NCI-H2107 treated with DMSO at 0.1 percent for 48 hours (cell line): ENCODE results near the gene HDAC4.

ENCODE experiments used
- DNase-seq: peaks from one replicate; lab custom pipeline; 2025; ENCODE audit not compliant: unreplicated experiment; lab: John Stamatoyannopoulos, UW

The HDAC4 gene

DNA sequence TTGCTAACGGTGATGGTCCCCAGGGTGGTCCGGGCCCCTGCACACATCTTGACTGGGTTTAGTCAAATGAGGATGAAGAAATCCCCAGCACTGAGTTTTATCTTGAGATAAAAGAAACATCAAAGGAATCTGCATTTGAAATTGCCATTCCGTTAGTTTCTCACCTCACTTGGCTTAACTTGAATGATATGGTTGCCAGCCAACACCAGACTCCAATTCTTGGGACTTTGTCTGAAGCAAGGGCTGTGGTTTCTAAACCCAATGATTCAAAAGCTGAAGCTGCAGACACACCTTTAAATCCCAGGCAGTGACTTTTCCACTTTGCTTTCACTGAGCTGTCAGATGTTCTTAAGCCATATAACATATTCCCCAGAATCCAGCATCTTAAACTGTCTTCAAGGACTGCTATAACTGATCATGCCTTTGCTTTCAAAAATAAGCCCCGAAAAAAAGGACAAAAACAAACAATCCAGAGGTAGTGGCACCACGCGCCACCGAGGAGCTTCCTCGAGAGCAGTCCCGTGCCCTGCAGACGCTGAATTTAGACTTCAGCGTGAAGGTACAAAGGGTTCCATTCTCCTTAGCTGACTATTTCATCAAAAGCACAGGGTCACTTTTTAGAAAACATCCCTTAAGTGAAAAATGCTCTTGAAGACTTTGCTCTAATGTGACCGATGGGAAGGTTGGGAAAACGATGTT, 189.3 kb downstream of the HDAC4 start:
- no peak for DNase-seq

DNA sequence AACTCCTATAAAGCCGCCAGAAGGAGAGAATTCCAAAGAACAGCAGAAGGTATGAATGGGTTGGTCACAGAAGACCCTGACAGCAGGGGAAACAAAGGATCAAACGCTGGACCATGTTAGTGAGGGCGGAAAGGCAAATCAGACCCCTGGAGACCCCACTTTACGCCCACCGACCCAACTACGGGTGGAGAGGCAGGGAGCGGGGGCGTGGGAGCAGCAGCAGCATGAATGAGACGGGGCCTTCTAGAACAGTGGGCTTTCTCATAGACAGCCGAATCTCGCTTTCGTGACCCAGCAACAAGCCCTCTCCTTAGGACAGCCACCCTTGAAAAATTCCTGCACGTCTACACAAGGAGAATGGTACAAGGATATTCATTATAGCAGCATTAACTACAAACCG, 191.0 kb downstream of the HDAC4 start:
- DNase-seq = no peak

DNA sequence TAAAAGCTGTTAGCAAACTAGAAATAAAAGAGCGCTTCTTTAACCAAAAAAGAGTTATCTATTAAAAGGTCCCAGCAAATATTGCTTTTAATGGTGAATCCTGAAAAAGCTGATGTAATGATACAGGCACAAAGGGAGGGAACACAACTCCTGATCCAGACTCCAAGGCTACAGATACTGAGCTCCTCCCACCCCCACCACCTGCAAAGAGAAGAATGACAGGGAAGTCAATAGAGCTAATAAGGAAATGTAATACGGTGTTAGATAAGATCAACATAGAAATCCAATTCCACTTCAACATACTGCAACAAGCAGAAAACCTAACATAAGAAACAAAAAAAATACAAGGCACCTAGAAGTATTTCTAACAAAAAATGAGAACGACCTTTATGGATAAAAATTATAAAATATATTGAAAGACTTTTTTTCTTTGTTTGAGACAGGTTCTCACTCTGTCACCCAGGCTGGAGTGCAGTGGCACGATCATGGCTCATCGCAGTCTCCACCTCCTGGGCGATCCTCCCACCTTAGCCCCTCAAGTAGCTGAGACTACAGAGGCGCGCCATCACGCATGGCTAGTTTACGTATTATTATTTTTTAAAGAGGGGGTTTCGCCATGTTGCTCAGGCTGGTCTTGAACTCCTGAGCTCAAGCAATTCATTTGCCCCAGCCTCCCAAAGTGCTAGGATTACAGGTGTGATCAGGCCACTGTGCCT, 192.2 kb downstream of the HDAC4 start:
- peak; percentile 90 for DNase-seq

DNA sequence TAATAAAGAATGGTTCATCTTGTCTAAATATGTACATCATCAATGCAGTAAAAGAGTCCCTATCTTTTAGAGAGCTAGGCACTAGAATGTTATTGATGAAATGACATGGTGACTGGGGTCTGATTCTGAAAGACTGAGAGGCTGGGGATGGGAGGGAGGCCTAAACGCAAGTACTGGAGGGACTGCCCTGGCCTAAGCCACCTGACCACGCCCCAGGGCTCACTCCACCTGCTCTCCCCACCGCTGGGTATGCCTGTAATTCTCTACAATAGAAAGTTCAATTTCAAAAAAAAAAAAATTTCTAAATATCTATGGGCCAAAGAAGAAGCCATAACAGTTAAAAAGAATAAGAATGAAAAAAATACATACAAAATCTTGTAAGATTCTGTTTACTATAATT, 194.0 kb downstream of the HDAC4 start:
- DNase-seq = no peak

DNA sequence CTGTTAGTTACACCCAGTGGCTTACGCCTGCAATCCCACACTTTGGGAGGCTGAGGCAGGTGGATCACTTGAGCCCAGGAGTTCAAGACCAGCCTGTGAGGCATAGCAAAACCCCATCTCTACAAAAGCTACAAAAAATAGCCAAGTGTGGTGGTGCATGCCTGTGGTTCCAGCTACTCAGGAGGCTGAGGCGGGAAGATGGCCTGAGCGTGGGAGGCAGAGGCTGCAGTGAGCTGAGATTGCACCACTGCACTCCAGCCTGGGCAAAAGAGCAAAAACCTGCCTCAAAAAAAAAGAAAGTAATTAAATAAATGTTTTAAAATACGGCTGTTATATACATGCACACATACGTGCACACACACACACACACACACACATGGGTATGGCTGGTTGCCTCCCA, 194.8 kb downstream of the HDAC4 start:
- no peak for DNase-seq

DNA sequence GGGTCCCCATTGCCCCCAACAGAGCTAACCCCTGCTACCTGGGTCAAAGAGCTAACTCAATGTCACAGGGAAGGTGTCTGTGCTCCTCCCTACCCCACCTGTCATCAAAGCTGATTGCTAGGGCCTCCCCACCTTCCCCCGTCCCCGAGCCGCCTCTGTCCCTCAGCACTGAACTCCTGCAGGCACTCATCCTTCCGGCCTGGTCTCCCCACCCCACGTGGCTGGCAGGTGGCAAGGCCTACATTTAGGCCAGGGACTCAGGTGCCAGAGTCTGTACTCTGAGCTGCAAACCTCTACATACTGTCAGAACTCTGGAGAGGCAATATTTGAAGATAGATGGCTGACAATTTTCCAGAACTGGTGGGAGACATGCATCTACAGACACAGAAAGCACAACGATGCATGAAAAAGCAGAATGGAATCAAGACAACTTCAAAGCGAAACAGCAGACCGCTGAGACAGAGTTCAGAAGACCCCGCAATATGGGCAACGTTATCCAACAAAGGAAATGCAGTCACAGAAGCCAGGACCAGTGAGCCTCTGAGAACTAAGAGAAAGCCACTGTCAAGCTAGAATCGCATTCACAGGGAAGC, 195.8 kb downstream of the HDAC4 start:
- DNase-seq = no peak

DNA sequence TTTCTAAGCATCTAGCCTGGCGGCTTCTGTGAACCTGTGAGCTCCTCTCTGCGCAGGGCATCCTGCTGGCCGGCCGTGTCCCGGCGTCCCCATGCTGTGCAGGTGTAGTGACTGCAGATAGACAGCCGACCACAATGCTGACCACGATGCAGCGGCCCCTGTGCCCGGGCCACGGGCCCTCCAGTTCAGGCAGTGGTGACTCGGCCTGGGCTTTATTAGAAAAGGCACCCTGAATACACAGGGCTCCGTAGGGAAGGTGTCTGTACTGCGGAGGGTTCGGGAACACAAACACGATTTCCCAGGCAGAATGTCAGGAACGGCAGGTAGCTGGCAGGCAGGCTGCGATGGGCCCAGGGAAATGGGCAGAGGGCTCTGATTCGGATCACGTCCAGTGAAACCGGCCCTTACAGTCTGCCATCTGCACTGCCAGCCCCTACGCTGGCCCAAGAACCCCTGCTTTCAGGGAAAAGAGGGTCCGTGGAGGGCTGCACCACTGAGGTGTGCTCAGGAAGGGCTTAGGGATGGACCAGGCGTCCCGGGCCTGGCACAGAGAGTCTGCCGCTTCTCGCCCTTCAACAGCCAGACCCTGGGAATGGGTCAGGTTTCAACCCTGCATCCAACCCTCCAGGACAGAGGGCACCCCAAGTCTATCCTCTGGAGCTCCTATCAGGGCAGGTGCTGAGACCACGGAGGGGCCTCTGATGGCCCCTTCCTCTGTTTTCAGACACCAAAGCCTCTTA, 196.5 kb downstream of the HDAC4 start:
- no peak for DNase-seq

DNA sequence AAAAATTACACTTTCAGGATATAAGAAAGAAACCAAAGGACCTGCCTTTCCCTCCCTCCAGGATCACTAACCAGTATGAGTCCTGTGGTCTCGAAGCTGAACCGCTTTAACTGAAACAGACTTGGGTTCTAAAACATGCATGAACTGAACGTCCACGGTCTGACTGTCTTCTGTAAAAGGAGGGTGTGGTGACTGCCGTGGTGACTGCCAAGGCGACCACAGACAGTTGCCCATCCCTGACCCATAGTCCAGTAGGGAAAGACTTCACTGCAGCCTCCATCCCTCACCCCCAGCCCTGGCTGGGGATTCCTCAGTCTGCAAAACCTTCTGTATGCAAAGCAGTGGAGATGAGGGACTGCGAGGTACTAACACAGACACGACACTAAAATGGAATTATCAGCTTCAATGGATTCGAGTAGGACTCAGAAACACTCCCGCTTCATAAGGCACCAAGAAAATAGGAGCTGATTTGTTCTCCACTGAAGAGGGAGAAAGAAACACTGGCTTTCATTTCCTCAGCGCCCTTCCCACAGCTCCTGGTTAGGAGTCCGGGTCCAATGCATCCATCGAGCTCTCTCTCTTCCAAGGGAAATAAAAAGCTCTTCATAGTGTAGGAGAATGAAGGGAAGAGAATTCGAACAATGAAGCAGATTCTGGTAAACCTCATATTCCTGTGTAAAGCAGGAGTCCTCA, 197.2 kb downstream of the HDAC4 start:
- no peak for DNase-seq

DNA sequence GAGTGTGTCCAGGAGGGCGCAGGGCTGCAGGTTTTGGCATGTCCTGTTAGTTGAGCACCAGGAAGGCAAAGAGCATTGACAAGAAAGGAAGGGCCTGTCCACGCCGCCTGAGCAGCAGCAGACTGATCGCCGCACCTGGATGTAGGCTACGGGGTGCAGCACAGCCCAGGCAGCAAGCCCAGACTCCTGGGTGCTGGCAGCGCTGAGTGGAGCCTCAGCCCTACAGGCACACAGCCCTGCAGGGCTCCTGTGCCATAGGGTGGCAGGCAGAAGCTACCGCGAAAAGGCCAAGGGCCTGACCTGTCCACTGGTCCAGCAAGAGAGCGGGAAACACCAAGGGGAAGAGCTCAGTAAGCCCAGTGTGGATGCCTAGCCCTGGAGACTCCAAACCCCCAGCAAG, 198.0 kb downstream of the HDAC4 start:
- no peak for DNase-seq

DNA sequence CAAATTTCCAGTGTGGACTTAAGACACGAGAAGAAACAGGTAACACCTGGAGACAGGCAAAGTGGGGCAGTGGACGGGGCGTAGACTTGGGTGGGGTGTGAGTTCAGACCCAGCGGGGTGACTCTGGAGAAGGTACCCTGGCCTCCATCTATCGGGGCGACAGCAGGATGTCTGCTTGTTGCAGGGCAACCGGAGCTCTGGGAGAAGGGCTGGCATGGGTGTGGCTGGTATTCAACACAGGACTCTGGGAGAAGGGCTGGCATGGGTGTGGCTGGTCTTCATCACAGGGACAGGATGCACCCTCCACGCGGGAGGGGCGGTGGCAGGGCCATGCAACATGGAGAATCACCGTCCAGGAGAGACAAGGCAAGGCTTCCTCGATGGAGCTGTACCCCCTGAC, 198.5 kb downstream of the HDAC4 start:
- DNase-seq = no peak

DNA sequence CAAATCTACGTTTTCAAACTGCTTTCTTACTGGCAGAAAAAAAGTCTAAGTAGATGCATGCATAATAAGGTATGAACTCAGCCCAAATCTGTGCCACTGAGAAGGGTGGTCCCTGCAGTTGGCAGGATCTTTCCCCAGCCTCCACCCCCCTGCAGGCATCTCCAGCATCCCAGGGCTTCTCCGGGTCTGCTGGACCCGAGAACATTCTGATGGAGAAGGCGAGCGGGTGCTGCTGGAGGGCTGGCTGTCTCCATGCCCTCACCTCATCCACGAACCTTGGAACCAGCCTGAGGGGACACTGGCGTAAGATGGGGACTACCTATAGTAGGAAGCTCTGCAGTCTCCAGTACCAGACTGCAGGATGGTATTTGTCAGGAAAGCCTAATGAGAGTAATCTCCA, 198.9 kb downstream of the HDAC4 start:
- DNase-seq = no peak

DNA sequence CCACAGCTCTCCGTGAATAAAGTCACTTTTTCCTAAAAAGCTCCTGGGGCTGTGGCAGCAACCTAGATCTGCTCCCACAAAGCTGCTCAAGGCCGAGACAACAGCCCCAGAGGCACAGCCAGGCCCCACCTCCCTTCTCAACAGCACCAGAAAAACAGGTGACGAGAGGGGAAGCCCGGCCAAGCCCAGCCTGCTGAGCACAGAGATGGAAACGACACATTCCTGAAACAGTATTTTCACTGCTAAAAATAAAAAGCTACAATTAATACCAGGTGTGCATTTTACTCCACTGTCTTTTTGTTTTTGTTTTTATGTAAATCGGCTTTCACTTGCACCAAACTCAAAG, 199.3 kb downstream of the HDAC4 start:
- no peak for DNase-seq

DNA sequence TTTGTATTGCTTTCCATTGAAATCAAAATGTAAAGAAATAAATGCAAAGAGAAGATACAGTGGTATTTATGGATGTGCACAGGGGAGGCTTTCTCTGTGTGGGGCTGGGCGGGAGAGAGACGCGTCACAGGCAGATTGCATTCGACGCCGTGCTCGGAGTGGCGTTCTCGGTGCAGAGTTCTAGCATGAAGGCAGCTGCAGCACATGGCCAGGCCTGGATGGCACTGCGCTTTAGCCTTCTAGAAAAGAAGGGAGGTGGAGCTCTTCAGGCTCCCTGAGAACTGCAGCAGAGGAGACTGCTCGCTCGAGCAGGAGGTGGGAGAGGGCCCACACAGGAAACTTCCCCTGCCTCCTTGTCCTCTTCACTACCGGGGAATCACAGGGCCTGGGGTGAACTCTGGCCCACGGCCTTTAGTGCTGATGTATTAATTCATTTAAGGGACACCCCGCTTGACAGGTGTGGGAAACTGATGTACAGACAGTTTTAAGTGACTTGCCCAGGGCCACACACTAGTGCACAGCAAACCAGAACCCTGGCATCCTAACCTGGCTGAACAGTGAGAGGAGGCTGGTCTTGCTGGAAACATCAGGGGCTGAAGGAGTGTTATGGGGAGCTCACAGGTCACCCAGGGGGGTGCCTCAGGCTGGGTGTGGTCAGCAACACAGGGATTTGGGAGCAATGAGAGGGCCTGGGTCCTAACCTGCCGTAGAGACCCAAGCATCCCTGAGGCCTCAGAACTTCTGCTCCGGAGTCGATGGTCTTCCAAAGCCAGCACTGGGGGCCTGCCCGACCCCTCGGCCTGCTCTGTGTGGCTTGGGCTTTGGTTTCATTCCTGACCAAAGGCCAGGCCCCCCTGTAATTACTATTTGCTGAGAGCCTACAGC, 199.9 kb downstream of the HDAC4 start:
- no peak for DNase-seq

DNA sequence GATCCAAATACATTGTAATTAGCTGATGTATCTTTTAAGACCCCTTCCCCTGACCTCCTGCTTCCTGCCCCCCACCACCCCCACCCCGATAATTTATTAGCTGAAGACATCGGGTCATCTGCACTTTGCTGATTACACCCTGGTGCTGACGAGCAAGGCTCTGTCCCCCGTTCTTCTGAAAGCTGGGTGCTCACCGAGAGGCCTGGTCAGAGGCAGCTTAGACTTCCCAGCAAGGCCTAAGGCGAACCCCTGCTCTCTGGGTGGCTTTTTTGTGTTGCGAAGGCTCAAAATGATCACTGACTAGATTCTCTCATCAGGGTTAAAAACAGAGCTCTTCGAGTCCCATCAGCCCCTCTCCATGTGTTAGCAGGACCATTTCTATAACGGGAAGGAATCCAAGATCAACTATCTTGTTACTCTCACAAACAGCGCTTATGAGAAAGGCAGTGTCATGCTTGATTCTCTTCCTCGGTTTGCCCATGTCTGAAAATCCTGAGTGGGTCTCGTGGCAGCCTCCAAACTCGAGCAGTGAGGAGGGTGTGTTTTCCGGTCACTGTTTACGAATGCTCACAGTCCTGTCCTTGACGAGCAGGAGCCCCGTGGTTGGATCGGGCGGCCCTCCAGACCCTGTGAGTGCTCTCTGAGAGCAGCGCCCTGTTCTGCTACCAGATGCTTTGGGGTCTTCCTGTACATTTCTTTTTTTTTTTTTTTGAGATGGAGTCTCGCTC, 201.6 kb downstream of the HDAC4 start:
- DNase-seq = no peak

DNA sequence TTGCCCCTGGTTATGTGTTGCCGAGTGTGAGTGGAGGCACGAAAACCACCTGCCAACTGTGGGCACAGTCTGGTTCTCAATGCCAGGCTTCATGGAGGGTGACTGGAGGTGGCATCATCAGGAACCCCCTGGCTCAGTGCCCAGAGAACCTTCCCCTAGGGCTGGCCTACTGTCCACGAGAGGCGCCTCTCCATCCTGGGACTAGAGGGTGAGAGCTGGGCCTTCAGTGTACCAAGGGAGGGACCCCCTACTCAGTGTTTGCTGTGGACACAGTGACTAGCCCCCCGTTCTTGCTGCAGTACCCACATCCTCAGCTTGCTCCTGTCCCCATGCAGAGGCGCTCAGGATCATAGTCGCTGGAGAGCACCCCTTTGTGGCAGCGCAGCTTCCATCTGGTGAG, 202.6 kb downstream of the HDAC4 start:
- no peak for DNase-seq

DNA sequence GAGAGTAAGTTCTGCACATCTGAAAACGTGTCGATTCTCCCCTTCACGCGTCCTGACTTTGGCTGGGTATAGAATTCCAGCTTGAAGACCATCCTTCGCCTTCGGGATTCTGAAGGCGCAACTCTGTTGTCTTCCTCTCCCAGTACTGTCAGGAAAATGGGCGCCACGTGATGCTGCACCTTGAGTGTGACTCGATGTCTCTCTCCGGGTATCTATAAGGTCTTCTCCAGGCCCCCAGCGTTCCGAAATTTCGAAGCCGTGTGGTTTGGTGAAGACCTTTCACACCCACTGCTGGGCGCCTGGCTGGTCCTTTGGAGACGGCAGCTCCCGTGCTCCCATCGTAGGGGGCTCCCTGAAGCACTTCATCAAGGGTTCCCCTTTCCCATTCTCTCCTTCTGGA, 203.7 kb downstream of the HDAC4 start:
- DNase-seq = no peak

DNA sequence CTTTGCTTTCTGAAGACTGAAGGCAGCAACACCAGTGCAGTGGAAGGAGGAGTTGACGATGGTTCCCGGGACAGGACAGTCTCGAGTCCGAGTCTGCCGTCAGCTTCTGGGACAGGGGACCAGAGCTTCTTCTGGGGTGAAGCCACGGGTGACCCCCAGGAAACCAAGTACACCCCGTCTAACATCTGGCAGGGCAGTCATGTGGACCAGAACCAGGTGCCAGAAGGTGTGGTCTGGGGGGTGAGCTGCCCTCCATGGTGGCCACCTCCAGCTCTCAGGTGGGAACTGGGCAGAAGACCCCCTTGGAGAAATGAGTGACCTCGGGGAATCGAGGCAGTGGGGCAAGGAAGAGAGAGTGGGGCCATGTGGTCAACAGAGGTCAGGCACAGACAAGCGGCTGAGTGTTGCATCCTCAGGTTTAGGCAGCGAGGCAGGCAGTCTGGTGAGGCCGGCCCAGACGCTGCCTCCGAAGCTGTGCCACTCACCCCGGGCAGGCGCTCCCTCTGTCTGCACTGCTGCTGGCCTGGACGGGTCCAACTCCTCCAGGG, 204.3 kb downstream of the HDAC4 start:
- no peak for DNase-seq

DNA sequence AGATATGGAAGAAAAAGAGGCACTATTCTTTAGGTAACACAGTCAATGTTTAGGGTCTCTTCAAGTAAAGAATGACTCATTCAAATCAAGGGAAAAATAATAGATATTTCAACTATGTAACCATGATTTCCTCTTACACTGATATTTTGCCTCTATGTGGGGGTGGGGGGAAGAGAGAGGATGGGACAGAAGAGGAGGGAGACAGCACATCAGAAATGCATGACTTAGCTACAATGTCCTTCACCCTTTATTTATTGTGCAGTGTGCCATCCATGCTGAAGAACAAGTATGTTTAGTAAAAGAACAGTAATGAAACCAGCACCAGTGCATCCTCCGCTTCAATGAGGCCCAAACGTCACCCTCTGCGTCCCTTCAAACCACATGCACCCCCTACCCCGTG, 204.8 kb downstream of the HDAC4 start:
- DNase-seq = no peak

DNA sequence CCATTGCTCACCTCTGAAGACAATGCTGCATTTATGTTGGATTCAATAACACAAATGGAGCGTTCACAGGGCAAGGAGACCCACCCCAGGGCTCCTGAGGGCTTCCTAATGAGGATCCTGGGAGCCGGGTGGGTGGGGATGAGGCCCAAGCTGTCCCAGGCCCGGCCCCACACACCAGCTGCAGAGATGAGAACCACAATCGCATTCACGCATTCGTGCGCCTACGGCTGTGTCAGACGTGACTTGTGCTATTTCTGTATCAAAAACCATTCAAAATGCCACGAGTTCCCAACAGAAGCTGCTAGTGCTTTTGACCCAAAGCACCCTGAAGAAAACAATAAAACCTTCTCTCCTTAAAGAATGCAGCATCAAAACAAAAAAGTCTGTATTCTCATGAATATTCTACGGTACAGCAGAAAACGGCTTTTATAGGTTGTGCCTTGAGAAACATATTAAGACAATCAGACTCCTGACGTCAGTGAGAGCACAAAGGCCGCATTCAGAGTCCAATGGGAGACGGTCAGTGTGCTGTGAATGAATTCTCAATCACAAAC, 205.4 kb downstream of the HDAC4 start:
- DNase-seq = no peak
